ENCODE results near the gene MAP7D1. TPM values are rescaled to one million over a fixed set of nuclear protein-coding genes. Genes with fewer than 3 reads are reported as not detected.

MAP7D1 gene
- total RNA-seq, 1 donor from 2014 or later: 166 TPM

DNA sequence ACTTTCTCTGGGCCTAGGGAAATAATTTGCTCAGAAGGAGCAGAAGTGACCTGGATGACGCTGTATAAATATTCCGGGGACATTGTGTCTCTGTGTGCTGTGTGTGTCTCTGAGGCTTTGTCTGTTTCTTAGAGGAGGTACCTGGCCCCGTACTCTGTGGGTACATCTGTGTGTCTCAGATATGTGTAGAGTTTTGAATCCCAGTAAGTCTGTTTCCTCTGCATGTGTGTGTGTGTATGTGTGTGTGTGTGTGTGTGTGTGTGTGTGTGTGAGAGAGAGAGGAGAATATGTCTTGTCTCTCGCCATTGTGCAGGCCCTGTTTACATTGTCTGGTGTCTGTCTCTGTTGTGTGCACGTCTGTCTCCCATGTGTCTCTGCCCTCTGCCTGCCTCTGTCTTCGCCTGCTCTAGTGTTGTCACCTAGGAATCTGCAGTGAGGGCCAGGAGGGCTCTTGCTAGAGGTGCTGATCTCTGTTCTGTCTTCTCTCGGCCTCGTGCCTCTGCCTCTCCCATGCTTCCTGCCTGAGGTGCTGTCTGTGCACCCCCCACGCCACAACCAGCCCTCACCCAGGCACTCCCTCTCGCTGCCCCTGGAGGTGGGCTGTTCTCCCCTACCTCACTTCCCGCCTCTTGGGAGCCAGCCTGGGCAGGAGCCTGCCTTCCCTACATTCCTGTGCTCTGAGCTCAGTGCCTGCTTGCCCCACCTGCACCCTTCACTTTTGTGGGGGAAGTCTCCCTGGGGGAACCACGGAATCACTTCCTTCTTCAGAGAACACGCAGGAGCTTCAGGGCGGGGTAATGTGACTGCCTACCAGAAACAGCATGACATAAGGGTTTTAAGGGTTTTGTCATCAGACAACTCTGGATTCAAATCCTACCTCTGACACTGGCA lies 5.9 kb downstream of the MAP7D1 start:
- Mint-ChIP-seq H3K9me3 (no peaks in the 10 kb centered on the region), H3K4me3 (peak overlapping the region; percentile 91), H3K4me1 (peaks cover 69% of the 10 kb centered on the region), H3K36me3 (ENCODE audit: low read depth) (peaks cover 9% of the 10 kb centered on the region), H3K27ac (ENCODE audit: unreplicated experiment) (peak overlapping the region; percentile 84), H3K27me3 (ENCODE audit: low read depth) (no peaks in the 10 kb centered on the region)
- DNase-seq (ENCODE audit: low read depth, low spot score): no peak
- TF ChIP-seq, protein P1, sequence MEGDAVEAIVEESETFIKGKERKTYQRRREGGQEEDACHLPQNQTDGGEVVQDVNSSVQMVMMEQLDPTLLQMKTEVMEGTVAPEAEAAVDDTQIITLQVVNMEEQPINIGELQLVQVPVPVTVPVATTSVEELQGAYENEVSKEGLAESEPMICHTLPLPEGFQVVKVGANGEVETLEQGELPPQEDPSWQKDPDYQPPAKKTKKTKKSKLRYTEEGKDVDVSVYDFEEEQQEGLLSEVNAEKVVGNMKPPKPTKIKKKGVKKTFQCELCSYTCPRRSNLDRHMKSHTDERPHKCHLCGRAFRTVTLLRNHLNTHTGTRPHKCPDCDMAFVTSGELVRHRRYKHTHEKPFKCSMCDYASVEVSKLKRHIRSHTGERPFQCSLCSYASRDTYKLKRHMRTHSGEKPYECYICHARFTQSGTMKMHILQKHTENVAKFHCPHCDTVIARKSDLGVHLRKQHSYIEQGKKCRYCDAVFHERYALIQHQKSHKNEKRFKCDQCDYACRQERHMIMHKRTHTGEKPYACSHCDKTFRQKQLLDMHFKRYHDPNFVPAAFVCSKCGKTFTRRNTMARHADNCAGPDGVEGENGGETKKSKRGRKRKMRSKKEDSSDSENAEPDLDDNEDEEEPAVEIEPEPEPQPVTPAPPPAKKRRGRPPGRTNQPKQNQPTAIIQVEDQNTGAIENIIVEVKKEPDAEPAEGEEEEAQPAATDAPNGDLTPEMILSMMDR (conservative IDR thresholded peaks at IDR 0.05): no peak

DNA sequence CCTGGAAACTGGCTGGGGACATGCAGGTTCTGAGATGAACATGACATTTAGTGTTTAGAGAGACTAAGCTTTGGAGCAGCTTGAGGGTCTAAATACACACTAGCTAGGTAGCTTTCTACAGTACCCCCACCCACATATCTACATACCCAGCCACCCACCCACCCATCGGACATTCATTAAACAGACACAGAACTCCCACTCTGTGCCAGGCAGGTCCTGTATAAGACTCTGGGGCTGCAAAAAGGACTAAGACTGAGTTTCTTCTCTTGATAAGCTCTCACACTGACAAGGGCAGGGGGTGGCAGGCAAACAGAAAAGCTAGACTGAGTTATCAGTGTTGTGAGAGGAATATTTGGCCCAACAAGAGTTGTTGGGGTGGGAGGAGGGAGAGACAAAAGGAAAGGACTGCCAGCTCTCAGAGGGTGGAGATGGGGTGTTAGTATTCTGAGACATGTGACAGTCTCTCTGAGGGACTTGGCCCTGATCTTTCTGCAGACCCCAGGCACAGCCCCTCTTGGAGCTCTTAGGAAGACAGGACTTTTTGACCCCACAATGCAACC lies 6.8 kb downstream of the MAP7D1 start:
- Mint-ChIP-seq H3K4me3 (peak overlapping the region; percentile 53), H3K9me3 (no peaks in the 10 kb centered on the region), H3K27me3 (ENCODE audit: low read depth) (no peaks in the 10 kb centered on the region), H3K27ac (ENCODE audit: unreplicated experiment) (peak overlapping the region; percentile 85), H3K36me3 (ENCODE audit: low read depth) (peaks cover 9% of the 10 kb centered on the region), H3K4me1 (peaks cover 66% of the 10 kb centered on the region)
- DNase-seq (ENCODE audit: low read depth, low spot score): no peak
- TF ChIP-seq, protein P1 (conservative IDR thresholded peaks at IDR 0.05): no peak

DNA sequence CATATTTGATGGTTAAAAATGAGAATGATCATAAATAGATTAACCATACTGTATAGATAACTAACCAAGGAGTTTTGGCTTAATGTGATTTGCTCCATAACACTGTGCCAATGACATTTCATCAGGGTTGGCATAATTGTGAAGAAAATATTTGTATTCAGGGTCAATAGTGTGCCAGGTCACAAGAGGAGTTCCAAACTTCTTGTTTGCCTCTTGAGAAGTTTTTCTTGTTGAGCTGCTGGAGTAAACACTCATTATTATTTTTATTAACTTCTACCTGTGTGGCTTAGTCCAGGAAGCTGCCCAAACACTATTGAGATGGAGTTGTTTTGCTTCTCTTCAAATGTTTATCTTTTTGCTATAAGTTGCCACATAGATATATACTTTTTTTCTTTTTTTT lies 7.5 kb downstream of the MAP7D1 start:
- H3K9me3 Mint-ChIP-seq: no peaks in the 10 kb centered on the region
- H3K36me3 Mint-ChIP-seq (ENCODE audit: low read depth): peaks cover 9% of the 10 kb centered on the region
- TF ChIP-seq, protein P1 (conservative IDR thresholded peaks at IDR 0.05): no peak
- no peak overlapping the region for H3K27ac Mint-ChIP-seq (ENCODE audit: unreplicated experiment)
- H3K4me1 Mint-ChIP-seq: peaks cover 59% of the 10 kb centered on the region
- H3K27me3 Mint-ChIP-seq (ENCODE audit: low read depth): no peaks in the 10 kb centered on the region
- H3K4me3 Mint-ChIP-seq: peak overlapping the region; percentile 33
- no peak for DNase-seq (ENCODE audit: low read depth, low spot score)

DNA sequence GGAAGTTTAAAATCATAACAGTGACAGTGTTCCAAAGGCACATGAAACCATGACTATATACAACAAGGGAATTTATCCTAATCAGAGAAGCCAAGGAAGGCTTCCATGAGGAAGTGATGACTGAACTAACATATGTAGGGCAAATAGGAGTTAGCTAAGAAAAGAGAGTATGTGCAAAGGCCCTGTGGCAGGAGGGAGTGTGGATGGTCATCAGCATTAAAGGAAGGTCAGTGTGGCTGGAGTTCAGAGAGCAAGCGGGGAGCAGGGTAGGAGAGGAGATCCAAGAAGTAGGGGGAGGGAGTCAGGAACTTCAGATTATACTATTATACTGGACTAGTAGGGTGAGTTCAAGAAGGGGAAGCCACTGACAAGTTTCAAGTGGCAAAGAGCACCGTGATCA lies 8.4 kb downstream of the MAP7D1 start:
- no peaks in the 10 kb centered on the region for H3K27me3 Mint-ChIP-seq (ENCODE audit: low read depth)
- no peak for DNase-seq (ENCODE audit: low read depth, low spot score)
- H3K4me1 Mint-ChIP-seq: peaks cover 53% of the 10 kb centered on the region
- no peaks in the 10 kb centered on the region for H3K9me3 Mint-ChIP-seq
- peaks cover 9% of the 10 kb centered on the region for H3K36me3 Mint-ChIP-seq (ENCODE audit: low read depth)
- peak overlapping the region; percentile 42 for H3K4me3 Mint-ChIP-seq
- no peak overlapping the region for H3K27ac Mint-ChIP-seq (ENCODE audit: unreplicated experiment)
- TF ChIP-seq, protein P1 (conservative IDR thresholded peaks at IDR 0.05): no peak

DNA sequence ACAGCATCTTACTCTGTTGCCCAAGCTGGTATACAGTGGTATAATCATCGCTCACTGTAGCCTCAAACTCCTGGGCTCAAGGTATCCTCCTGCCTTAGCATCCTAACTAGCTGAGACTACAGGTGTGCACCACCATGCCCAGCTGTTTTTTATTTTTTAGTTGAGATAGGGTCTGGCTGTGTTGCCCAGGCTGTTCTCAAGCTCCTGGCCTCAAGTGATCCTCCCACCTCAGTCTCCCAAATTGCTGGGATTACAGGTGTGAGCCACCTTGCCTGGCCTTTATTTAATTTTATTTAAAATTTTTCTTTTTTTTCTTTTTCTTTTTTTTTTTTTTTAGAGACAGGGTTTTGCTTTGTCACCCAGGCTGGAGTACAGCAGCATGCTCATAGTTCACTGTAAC lies 9.2 kb downstream of the MAP7D1 start:
- no peak for DNase-seq (ENCODE audit: low read depth, low spot score)
- Mint-ChIP-seq H3K36me3 (ENCODE audit: low read depth) (peaks cover 5% of the 10 kb centered on the region), H3K4me1 (peaks cover 47% of the 10 kb centered on the region), H3K27ac (ENCODE audit: unreplicated experiment) (no peak overlapping the region), H3K4me3 (no peak overlapping the region), H3K27me3 (ENCODE audit: low read depth) (no peaks in the 10 kb centered on the region), H3K9me3 (no peaks in the 10 kb centered on the region)
- TF ChIP-seq, protein P1 (conservative IDR thresholded peaks at IDR 0.05): no peak

Data from neural crest cell (in vitro differentiated cells).